Amniotic stem cell (primary cell): ENCODE data around the gene CCL27.

Source experiments
- DNase-seq: peaks from one replicate; lab custom pipeline; 2025; lab: John Stamatoyannopoulos, UW

Gene CCL27, protein sequence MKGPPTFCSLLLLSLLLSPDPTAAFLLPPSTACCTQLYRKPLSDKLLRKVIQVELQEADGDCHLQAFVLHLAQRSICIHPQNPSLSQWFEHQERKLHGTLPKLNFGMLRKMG

DNA sequence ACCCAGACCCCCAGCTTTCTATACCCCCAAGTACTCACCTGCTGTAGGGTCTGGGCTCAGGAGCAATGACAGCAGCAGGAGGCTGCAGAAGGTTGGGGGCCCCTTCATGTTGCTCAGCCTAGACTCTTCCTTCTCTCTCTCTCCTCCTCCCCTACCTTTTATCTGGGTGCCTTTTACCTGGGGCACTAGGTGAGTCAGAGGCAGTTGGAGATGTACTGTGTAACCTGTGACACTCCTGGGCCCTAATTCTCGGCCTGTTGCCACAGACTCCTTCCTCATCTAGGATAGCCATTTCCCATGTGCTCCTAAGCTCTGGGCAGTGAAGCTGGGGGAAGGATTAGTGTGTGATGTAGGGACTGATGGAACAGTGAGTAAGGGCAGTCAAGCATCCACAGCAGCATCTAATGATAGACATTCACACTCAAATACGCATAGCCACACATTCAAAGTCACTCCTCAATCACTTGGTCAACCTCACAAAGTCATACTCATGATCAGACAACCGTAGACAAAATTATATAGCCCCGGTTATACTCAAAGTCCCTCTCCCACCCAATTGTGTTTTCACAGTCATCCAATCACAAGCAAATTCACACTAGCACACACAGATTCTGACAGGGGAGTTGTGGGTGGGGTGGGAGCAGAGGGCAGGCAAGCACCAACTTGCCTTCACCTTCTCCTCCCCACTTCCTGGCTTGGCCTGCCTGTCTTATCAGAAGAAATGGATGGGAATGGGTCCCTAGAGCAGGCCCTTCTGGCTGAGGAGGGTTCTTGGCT lies at the start of gene CCL27:
Gene CCL27 (minus strand): TSS at position 132 of the 777 bp plus-strand sequence. CDS start 24 bp downstream, at position 108.
- no peak for DNase-seq

DNA sequence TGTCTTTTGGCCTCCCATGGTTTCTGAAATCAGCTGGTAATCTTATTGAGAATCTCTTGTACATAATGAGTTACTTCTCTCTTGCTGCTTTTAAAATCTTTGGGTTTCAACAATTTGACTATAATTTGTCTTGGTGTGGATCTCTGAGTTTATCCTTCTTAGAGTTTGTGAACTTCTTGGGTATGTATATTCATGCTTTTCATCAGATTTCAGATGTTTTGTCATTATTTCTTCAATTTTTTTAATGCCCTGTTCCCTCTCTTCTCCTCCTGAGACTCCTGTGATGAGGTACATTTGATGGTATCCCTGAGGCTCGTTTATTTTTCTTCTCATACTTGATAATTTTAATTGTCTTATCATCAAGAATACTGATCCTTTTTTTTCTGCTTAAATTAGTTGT lies 49.7 kb upstream of the CCL27 start:
- no peak for DNase-seq

DNA sequence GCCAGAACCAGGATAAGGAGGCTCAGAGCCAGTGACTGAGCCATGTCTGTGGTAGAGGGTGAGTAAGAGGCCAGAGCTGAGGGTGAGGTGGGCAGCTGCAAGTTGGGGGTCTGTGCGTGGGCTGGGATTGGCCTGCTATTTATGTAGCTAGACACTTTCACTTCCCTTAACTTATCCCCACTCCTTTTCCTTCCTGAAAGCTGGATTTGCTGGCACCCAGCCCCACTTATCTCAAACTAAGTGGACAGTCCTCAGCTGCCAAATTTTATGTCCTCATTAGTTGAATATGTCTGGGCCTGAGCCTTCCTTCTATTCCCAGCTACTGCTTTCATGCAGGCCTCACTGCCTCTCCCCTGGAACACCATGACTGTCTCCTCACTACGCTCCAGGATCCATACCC lies 47.6 kb upstream of the CCL27 start, which contains the start of gene CCL21:
Gene CCL21 (minus strand): TSS at position 114 of the 400 bp plus-strand sequence. CDS start 70 bp downstream, at position 44.
- DNase-seq = no peak

DNA sequence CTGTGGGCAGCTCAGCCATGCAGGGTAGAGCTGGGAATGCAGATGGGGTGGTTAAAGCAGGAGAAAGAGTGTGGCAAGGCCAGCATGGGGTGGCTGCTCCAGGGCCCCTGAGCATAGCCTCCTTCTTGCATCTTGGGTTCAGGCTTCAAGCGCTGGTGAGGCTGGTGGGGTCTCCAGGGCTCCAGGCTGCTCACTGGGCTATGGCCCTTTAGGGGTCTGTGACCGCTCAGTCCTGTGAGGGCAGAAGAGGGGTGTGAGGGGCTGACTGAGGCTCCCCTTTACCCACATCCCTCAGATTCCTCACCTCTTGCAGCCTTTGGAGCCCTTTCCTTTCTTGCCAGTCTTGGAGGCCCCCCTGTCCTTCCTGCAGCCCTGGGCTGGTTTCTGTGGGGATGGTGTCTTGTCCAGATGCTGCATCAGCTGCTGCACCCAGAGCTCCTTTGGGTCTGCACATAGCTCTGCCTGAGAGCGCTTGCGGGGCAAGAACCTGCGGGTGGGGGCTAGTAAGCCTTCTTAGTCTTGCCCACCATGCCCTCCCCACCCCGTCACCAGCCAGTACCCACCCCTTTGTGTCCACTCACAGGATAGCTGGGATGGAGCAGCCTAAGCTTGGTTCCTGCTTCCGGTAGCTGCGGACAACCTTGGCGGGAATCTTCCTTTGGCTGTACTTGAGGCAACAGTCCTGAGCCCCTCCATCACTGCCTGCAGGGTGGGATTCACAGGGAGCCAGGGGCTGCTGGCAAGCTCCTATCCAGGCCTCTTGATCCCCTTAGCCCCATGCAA lies 46.9 kb upstream of the CCL27 start:
- no peak for DNase-seq

DNA sequence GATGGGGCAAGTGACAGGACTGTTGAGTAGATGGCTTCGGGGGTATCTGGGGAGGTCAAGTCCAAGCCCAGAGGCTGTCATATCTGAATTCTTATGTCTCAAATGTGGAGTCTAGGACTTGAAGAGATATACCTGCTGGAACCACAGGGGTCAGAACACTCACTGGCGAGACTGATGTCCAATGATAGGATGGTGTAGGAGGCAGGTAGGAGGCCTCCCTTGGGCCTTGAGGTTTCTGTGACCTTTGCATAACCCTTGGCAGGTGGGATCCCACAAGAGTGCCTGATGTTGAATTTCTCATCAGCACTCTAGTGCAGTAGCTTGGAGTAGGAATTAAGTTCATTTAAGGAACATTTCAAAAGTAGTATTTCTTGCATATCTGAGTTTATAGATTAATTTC lies 44.7 kb upstream of the CCL27 start:
- no peak for DNase-seq

DNA sequence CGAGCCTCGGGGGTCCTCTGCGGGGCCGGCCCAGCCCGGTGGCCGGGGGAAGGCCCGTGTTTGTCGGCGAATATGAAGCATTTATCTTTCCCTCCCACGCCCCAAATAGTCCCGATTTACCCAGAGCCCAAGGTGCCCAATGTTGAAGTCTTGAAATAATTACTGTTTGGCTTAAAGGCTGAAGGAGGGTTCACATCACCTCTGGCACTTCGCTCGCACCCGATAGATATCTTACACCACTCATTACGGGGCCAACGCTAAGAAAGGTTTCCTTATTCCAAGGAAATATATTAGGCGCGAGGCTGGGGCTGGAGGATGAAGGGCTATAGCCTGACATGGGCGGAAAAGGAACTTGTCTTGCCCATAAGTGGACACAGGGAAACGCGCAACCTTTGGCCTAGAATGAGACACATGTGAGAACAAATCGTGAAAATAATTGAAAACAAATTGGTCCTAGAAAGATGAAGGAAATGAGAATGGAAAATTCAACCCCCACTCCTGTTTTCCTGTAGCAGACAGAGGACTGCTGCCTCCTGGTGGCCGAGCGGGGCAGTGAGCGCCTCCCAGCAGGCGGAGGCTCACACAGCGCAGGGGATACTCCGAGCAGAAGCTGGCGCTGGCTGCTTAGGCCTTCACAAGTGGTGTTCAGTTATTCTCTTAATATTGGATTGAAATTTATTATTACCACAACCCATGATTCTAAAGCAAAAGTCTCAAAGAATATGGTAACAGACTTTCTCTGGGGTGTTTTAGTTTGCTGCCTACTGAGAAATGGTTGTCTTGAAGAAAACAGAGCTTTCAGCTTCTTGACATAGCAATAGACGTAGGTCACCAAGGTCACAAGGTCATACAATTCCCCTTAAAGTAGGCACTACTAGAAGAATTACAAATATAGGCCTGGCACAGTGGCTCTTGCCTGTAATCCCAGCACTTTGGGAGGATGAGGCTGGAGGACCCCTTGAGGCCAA lies 39.6 kb upstream of the CCL27 start:
- DNase-seq = peak; percentile 59

DNA sequence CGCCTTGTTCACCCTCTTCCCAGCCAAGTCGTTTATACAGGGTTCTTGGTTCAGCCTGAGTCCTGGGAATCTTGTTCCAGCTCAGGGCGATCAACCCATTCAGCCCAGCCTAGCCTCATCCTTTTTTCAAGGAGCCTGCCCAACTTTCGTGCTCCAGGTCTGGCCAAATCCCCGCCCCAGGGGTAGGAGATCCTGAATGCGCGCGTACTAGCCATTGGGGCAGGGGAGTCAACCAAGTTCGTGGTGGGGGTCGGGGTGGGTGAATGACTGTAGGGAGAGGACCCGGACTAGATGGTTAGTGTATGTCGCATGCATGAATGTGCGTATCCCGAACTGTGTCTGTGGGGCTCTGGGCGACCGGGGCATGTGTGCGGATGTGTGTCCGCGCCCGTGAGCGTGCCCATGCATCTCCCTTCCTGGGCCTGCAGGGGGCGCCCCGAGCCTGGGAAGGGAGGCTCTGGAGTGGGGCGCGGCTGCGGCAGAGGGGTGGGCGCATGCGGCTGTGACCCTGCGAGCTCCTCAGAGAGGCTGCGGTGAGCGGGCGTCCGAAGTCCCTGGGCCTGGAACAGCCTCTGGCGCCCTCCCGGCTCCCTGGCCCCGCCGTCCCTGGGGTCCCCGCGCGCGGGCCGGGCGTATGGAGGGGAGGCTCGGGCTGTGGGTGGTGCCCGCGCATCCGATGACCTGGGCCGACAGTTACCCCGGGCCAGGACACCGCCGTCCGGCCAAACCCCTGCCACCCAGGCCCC lies 38.7 kb upstream of the CCL27 start:
- peak; percentile 34 for DNase-seq

DNA sequence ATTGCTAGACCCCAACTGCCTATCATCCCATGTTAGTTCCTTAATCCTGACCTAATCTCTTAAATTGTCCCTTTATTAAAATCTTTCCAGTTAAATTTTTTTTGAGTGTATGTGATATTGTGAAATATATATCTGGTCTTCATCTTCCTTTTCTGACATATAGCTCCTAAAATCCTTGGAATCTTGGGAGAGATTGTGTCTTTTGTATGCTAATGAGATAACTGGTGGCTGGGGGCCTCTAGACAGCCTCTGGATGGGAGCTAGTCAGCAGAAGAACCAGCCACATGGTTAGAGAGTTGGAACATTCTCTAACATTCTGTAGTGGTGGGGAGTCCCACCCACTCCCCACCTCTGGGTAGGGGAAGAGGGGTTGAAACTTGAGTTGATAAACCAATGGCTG lies 32.4 kb upstream of the CCL27 start:
- DNase-seq = no peak

DNA sequence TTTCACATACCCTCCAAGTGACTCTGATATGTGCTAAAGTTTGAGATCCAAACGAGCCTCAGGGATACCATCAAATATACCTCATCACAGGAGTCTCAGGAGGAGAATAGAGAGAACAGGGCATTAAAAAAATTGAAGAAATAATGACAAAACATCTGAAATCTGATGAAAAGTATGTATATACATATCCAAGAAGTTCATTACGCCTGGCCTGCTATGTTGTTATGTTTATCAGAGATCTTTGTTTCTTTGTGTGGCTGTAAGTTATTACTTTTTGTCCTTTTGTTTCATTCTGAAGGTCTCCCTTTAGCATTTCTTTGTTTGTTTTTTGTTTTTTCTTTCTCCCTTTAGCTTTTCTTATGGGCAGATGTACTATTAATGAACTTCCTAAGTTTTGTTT lies 31.1 kb upstream of the CCL27 start:
- no peak for DNase-seq

DNA sequence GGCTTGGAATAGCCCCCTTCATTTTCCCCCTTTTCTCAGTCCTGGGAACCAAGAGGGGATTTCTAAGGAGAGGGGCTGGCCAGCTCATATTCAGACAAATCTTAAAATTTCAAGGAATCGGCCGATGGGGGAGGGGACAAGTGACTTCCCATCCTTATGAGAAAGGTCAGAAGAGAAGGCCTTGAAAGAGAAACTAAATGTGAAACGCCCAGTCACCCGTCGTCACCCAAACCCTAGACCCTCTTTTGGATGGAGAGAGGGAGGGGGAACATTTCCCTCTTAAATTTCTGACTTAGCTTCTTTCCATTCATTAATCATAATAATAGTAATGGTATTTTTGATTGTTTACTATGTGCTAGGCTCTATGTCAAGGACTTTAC lies 29.5 kb upstream of the CCL27 start:
- DNase-seq = no peak

DNA sequence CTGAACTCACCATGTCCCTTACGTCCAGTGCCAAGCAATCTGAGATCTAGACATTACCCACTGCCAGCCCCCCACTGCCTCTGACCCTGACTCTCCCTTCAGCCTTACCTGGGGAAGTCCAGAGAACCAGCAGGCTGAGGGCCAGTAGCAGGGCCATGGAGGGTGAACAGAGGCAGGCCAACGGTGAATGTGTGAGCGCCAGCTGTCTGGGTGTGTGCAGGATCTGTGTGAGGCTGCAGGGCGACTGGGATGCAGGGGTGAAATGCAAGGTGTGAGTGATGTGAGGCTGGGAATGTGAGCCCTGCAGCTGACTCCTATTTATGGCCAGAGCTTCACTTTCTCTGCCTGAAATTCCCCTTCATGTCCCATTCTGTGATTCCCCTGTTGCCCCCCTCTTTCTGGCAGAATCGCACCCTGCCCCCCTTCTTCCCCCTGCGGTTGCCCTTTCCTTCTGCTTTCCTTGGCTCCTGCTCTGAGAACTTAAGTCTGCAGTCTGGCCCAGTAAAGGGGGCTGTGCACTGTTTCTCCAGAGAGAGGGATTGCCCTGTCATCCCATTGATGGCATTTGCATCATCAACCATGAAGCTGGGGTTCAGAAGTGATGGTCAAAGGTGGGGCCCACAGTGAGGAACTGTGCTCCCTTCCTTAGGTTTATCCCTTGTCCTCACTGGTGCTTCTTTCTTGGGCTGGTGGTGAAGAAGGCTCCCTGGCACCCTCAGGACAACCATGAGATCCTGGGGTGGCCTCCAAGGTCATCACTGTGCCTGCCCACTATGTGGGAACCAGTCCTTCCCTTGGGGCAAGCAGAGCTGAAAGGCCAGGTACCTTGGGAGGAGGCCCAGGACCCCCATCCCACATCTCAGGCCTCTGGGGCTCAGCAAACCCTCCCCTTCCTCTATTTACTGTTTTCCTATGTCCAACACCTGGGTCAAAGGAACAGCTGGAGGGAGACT lies 28.8 kb upstream of the CCL27 start, which contains the start of gene CCL19:
Gene CCL19 (minus strand): TSS at position 294 of the 953 bp plus-strand sequence. CDS start 137 bp downstream, at position 157.
- DNase-seq = no peak

DNA sequence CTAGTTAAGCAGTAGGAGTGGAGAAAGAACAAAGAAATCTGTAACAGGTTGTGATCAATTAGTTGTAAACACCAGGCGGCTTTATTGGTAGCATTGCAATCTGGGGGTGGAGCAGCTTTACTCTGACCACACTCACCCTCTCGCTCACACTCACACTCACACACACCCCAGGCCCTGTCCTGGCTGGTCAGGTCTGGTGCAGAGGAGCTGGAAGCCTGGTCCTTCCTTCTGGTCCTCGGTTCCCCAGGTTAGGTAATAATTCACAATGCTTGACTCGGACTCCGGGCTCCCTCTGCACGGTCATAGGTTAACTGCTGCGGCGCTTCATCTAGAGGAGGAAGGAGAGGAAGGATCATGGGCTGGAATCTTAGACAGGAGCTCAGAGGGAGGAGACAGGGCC lies 27.1 kb upstream of the CCL27 start:
- DNase-seq = no peak

DNA sequence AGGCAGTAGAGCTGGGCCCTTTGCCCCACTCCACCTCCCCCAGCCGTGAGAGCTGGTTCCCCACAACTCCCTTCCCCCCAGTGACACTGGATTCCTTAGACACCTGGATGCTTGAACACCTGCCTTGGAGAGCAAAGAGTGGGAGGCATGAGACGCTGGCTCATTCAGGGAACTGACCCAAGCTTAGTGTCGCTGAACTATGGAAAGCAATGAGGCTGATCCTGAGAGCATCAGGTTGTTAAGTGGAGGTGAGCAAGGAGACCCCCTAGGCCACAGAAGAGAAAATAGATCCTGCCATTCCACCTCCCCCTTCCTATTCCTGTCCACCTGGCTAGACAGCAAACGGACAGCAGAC lies 26.6 kb upstream of the CCL27 start:
- no peak for DNase-seq

DNA sequence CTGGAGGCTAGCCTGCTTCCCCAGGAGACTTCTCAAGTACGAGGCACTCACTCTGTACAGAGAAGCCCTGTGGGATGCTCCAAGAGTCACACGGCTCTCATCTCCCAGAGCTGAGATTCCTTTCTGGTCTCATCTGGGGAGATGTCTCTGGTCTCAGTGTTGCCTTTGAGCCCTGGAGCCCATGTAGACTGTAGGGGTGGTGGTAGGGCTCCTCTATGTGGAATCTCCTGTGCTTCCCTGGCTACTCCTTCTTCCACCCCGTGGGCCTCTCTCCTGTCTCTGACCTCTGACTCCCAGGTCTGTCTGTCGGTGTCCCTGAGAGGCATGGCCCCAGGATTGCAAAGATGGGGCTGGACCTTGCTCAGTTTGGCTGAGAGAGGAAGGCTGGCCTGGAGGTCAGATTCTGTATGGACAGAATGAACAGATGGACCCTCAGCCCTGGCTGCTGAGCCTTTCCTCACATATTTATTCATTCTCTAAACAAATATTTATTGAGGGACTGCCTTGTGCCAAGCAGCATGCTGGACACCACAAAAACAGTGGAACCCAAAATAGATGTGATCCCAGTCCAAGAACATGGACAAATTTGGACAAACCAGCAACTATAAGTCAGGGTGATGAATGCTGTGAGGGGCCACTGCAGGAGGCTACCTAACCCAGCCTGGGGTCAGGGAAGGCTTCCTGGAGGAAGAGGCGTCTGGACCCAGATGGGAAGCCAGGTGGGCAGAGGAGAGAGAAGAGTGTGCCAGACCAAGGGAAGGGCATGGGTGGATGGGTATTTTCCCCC lies 26.1 kb upstream of the CCL27 start:
- no peak for DNase-seq

DNA sequence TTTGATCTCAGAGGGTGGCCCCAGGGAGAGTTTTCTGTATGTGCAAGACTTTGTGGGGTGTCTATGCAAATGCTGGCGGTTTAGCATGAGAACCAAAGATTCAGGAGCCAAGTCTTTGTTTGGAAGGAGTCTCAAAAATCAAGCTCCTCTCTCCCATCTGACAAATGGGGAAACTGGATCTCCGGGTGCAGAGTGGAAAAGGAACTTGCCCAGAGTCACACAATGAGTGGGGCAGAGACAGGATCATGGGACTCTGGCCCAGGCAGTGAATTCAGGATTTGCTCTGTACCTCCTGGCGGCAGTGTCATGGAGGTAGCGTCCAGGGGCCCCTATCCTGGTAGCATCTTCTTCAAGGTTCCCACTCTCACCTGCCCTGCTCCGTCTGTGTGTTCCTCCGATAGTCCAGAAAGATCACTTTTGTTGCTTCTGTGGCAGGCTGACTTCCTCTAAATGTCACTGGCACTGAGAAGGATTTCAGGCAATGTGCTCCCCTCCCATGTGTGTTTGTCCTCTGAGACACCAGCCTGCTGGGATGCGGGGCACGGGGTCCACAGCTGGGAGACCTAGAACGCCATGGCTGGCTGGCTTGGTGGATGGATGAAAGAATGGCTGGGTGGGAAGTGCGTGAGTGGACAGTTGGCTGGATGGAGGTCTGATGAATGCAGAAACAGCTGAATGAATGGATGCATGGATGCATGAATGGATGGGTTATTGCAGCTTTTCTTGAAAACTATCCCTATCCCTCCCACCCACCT lies 25.0 kb upstream of the CCL27 start:
- DNase-seq = no peak

DNA sequence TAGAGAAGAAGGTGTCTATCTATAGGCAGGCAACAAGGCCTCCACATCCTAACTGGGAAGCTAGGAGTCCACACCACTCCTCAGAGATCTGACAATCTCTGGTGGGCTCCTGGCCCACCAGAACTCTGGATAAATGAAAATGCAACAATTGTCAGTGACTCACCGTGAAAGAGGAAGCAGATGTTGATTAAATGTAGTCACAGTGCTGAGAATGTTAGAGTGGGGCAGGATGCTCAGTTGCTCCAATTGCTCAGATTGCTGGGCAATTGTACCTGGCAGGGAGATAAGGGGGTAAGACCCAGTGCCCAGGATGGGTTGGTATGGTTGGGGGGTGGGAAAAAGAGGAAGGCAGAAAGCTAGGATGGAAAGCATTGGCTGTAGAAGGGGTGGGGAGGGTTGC lies 24.3 kb upstream of the CCL27 start:
- no peak for DNase-seq

DNA sequence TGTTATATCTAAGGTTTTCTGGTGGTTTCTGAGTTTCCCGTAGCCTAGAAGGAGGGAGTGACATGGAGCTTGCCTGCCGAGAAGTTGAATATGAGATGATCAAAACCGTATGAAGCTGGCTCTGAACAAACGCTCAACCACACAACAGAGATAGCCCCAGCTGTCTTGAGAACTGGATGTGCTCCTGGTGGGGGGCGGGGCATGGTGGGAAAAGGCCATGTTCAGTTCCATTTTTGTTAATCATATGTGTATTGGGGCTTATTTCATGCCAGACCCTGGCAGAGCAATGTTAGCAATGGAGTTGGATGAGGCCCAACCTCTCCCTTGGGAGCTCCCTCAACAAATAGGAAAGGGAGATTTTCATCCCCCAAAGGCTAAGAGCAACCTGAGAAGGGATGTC lies 23.8 kb upstream of the CCL27 start:
- DNase-seq = no peak

DNA sequence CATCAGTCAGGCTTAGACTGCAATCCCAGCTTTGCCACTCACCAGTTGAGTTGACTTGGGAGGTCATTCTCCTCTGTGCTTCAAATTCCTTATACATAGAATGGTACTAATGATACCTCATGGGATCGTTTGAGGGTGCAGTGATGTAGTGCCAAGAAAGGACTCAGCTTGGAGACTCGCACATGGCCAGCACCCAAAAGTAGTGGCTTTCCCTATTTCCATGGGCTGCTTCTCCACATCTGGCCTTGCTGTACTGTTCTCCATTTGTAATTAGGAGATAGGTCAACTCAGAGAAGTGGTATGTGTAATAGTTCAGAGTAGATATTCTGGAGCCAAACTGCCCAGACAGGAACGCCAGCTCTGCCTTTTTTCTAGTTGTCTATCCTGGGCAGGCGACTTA lies 23.1 kb upstream of the CCL27 start:
- no peak for DNase-seq
